SK-N-SH (cell line): ENCODE results near the gene MATN4. TPM values are rescaled to one million over a fixed set of nuclear protein-coding genes. Genes with fewer than 3 reads are reported as not detected.

Source experiments
- CTCF ChIA-PET: fragments of 300-600, 350-600 bp; formaldehyde crosslinking; extraction: SDS; loops from one replicate; lab custom pipeline; 2021; lab: Yijun Ruan, JAX
- POLR2A ChIA-PET: fragments of 350-600 bp; sonication (Branson Sonifier 250); formaldehyde crosslinking; extraction: SDS; loops from one replicate; lab custom pipeline; 2020; ENCODE audit warnings: antibody characterized with exemption, inconsistent platforms; lab: Yijun Ruan, JAX
- DNase-seq: peaks from one replicate; pipeline ENCODE4 v3.0.0; 2012
- H2AFZ ChIP-seq: fragments of 200-600 bp; sonication (generic); 2 replicates; pipeline ENCODE4 v1.8.1; 2016; ENCODE audit warnings: antibody characterized with exemption, mild to moderate bottlenecking, low read depth
- H3F3A ChIP-seq: fragments of 200-600 bp; sonication (generic); replicated peaks from 2 replicates; pipeline ENCODE3; 2016; ENCODE audit warnings: antibody characterized with exemption, mild to moderate bottlenecking; ENCODE audit not compliant: insufficient read depth
- H3K27ac ChIP-seq, 2 experiments: fragments of 200-500 bp in 1 of 2; fragments of 200-600 bp in 1 of 2; sonication (Bioruptor generic) in 1 of 2; sonication (generic), shearing (Covaris generic) in 1 of 2; 2 replicates each; pipeline versions ENCODE4 v1.5.1 to v1.6.1; 2014 to 2016; ENCODE audit warnings: low read depth in 2 of 2, inconsistent platforms in 1 of 2, low read length in 1 of 2, mild to moderate bottlenecking in 1 of 2, mixed read lengths in 1 of 2
- H3K27me3 ChIP-seq: fragments of 200-600 bp; sonication (generic), shearing (Covaris generic); 2 replicates; pipeline ENCODE4 v1.6.1; 2016; ENCODE audit warnings: mixed run types; ENCODE audit not compliant: insufficient read depth
- H3K36me3 ChIP-seq, 2 experiments: fragments of 200-500 bp in 1 of 2; fragments of 200-600 bp in 1 of 2; sonication (Bioruptor generic) in 1 of 2; sonication (generic) in 1 of 2; replicated peaks in 1 of 2; 2 replicates each; pipeline versions ENCODE3 to v1.5.1; 2014 to 2016; ENCODE audit warnings: low read length in 1 of 2, mild to moderate bottlenecking in 1 of 2; ENCODE audit not compliant: insufficient read depth in 2 of 2, control insufficient read depth in 1 of 2
- H3K4me1 ChIP-seq, 2 experiments: fragments of 200-500 bp in 1 of 2; fragments of 200-600 bp in 1 of 2; sonication (Bioruptor generic) in 1 of 2; sonication (generic), shearing (Covaris generic) in 1 of 2; 2 replicates each; pipeline versions ENCODE4 v1.5.1 to v1.6.1; 2014 to 2016; ENCODE audit warnings: low read depth in 1 of 2, low read length in 1 of 2, mixed run types in 1 of 2; ENCODE audit not compliant: insufficient read depth in 2 of 2, control insufficient read depth in 1 of 2
- H3K4me2 ChIP-seq: fragments of 200-600 bp; sonication (generic), shearing (Covaris generic); 2 replicates; pipeline ENCODE4 v1.6.1; 2017; ENCODE audit warnings: mixed run types
- H3K4me3 ChIP-seq, 2 experiments: fragments of 200-500 bp in 1 of 2; fragments of 200-600 bp in 1 of 2; sonication (Bioruptor generic) in 1 of 2; sonication (generic), shearing (Covaris generic) in 1 of 2; 2 replicates each; pipeline versions ENCODE4 v1.5.1 to v1.8.1; 2014 to 2016; ENCODE audit warnings: low read depth in 2 of 2, inconsistent platforms in 1 of 2, low read length in 1 of 2, mild to moderate bottlenecking in 1 of 2, mixed read lengths in 1 of 2, moderate library complexity in 1 of 2
- H3K79me2 ChIP-seq: fragments of 200-600 bp; sonication (generic); 2 replicates; pipeline ENCODE4 v1.8.1; 2017; ENCODE audit warnings: mild to moderate bottlenecking; ENCODE audit not compliant: insufficient read depth
- H3K9ac ChIP-seq: fragments of 200-600 bp; sonication (generic); 2 replicates; pipeline ENCODE4 v1.6.1; 2017; ENCODE audit warnings: mixed run types
- H3K9me2 ChIP-seq: fragments of 200-600 bp; sonication (generic); 2 replicates; pipeline ENCODE4 v1.6.1; 2017; ENCODE audit warnings: mixed run types
- H3K9me3 ChIP-seq: fragments of 200-600 bp; sonication (generic); 2 replicates; pipeline ENCODE4 v1.6.1; 2017; ENCODE audit warnings: mixed run types, mild to moderate bottlenecking, moderate library complexity
- H4K20me1 ChIP-seq: fragments of 200-600 bp; sonication (generic); 2 replicates; pipeline ENCODE4 v1.6.1; 2017; ENCODE audit warnings: mild to moderate bottlenecking, mixed run types; ENCODE audit not compliant: insufficient read depth
- CHD2 ChIP-seq: fragments of 150-350 bp; IDR thresholded peaks from 2 replicates; pipeline ENCODE4 v1.6.1; 2018; ENCODE audit warnings: low read length; ENCODE audit not compliant: partially characterized antibody
- CTCF ChIP-seq: fragments of 200-600 bp; sonication (generic); IDR thresholded peaks from 2 replicates; pipeline ENCODE4 v1.6.1; 2017; ENCODE audit warnings: antibody characterized with exemption, mild to moderate bottlenecking, moderate library complexity
- EP300 ChIP-seq, 2 experiments: IDR thresholded peaks; 2 replicates each; pipeline versions ENCODE4 v1.4.0 to v1.6.1; 2012; ENCODE audit warnings: borderline replicate concordance in 1 of 2, low read depth in 1 of 2, low read length in 1 of 2
- FOXM1 ChIP-seq: IDR thresholded peaks from 2 replicates; pipeline ENCODE4 v1.4.0; 2012; ENCODE audit warnings: low read depth, mild to moderate bottlenecking
- IRF3 ChIP-seq: fragments of 150-350 bp; IDR thresholded peaks from 2 replicates; pipeline ENCODE4 v1.6.1; 2016; ENCODE audit warnings: mild to moderate bottlenecking, low read depth, low read length
- MAX ChIP-seq: IDR thresholded peaks from 2 replicates; pipeline ENCODE4 v1.4.0; 2012; ENCODE audit warnings: low read depth
- PBX3 ChIP-seq: IDR thresholded peaks from 2 replicates; pipeline ENCODE4; 2012
- POLR2AphosphoS5 ChIP-seq: IDR thresholded peaks from 2 replicates; pipeline ENCODE4 v1.6.1; 2012; ENCODE audit warnings: low read depth, low read length
- RAD21 ChIP-seq: IDR thresholded peaks from 2 replicates; pipeline ENCODE4 v1.6.1; 2012; ENCODE audit warnings: mild to moderate bottlenecking, low read length
- RXRA ChIP-seq: IDR thresholded peaks from 2 replicates; pipeline ENCODE4 v1.4.0; 2012; ENCODE audit warnings: low read depth, mild to moderate bottlenecking, borderline replicate concordance
- TCF12 ChIP-seq: IDR thresholded peaks from 2 replicates; pipeline ENCODE4 v1.4.0; 2012
- YY1 ChIP-seq: IDR thresholded peaks from 2 replicates; pipeline ENCODE4 v1.4.0; 2012; ENCODE audit warnings: low read depth, mild to moderate bottlenecking
- WGBS: methylation state at CpG from one replicate; pipeline ENCODE4 v1.1.6; 2017; ENCODE audit warnings: low lambda C conversion rate; 5-methylcytosine and 5-hydroxymethylcytosine counted together
- polyA plus RNA-seq, 3 experiments: library from polyadenylated mRNA; depleted of rRNA; stranded (reverse); fragments of >200 nt; gene quantifications; 2 replicates each; pipeline ENCODE4 v1.2.3, GENCODE V29; 2012

Gene MATN4
- polyA plus RNA-seq, 1 of the 3 experiments (the other 2 are of a cell fraction), result 0.16 TPM

GRCh38 chr20:45300961-45301360 is 7.1 kb downstream of the MATN4 start:
- H3K4me3 ChIP-seq, result no peak overlapping the region
- no peak overlapping the region for H3K27ac ChIP-seq
- H3K4me2 ChIP-seq, result no peak overlapping the region
- no peaks in the 10 kb centered on the region for H3K9me3 ChIP-seq
- H4K20me1 ChIP-seq, result no peaks in the 10 kb centered on the region
- no peak overlapping the region for H2AFZ ChIP-seq
- POLR2A ChIA-PET, result interaction anchor here (0.6 kb wide), 1 partner anchor 55 kb away, joined by 3 read pairs; no protein-coding TSS in a partner anchor
- no peaks in the 10 kb centered on the region; a peak in 2 of 4 replicates for H3K4me1 ChIP-seq
- CTCF ChIA-PET, result interaction anchor here (0.6 to 8.1 kb wide), 11 partner anchors 8 to 471 kb away, joined by 3 to 100 read pairs (median 5); no protein-coding TSS in a partner anchor
- H3K36me3 ChIP-seq, result no peaks in the 10 kb centered on the region
- no peaks in the 10 kb centered on the region for H3K9me2 ChIP-seq
- peak; percentile 79 for DNase-seq
- WGBS, result 0% methylated on average over 2 of the region's 4 CpGs
- no peak overlapping the region for H3K9ac ChIP-seq
- H3F3A ChIP-seq, result no peaks in the 10 kb centered on the region
- TF ChIP-seq EP300 (IDR thresholded peaks at IDR 0.05; ENCODE audit: borderline replicate concordance in 1 of 2, low read depth in 1 of 2, low read length in 1 of 2), result no peak
- TF ChIP-seq CTCF, result peak; percentile 52
- H3K79me2 ChIP-seq, result no peaks in the 10 kb centered on the region
- no peaks in the 10 kb centered on the region; the same call in 1 of the 2 replicates for H3K27me3 ChIP-seq

GRCh38 chr20:45299786-45300185 is 8.3 kb downstream of the MATN4 start:
- no peak for TF ChIP-seq MAX
- no peak overlapping the region for H3K9ac ChIP-seq
- H3K27ac ChIP-seq, result no peak overlapping the region
- WGBS, result 78% methylated on average over 6 of the region's 6 CpGs
- no peak overlapping the region for H2AFZ ChIP-seq
- H3K4me3 ChIP-seq, result no peak overlapping the region
- H3K27me3 ChIP-seq, result no peaks in the 10 kb centered on the region
- H3K36me3 ChIP-seq, result no peaks in the 10 kb centered on the region
- CTCF ChIA-PET, result interaction anchor here (1.8 to 8.1 kb wide), 2 partner anchors 7 to 18 kb away, joined by 7 to 100 read pairs; no protein-coding TSS in a partner anchor
- H3K9me3 ChIP-seq, result no peaks in the 10 kb centered on the region
- no peaks in the 10 kb centered on the region for H3K79me2 ChIP-seq
- no peaks in the 10 kb centered on the region; a peak in 2 of 4 replicates for H3K4me1 ChIP-seq
- H3K9me2 ChIP-seq, result no peaks in the 10 kb centered on the region
- no peaks in the 10 kb centered on the region for H3F3A ChIP-seq
- no peak for DNase-seq
- H4K20me1 ChIP-seq, result no peaks in the 10 kb centered on the region
- POLR2A ChIA-PET, result no interaction called here
- H3K4me2 ChIP-seq, result no peak overlapping the region

- H3K4me2 ChIP-seq, result no peak overlapping the region
- H3K9ac ChIP-seq, result no peak overlapping the region
- no peak overlapping the region for H3K27ac ChIP-seq
- no peaks in the 10 kb centered on the region for H3K9me3 ChIP-seq
- no peaks in the 10 kb centered on the region for H3K27me3 ChIP-seq
- H3K79me2 ChIP-seq, result no peaks in the 10 kb centered on the region
- no peak for DNase-seq
- no peaks in the 10 kb centered on the region for H4K20me1 ChIP-seq
- no peak overlapping the region for H3K4me3 ChIP-seq
- no peak overlapping the region for H2AFZ ChIP-seq
- H3K36me3 ChIP-seq, result no peaks in the 10 kb centered on the region
- ChIA-PET CTCF (interaction anchor here (1.1 to 1.8 kb wide), 5 partner anchors 9 to 473 kb away, joined by 3 to 7 read pairs (median 4); no protein-coding TSS in a partner anchor), POLR2A (no interaction called here)
- H3F3A ChIP-seq, result no peaks in the 10 kb centered on the region
- no peaks in the 10 kb centered on the region for H3K9me2 ChIP-seq
- WGBS, result 78% methylated on average over 44 of the region's 52 CpGs
- peaks cover 0 to 3% of the 10 kb centered on the region in 2 experiments; a peak in 2 of 4 replicates for H3K4me1 ChIP-seq
- TF ChIP-seq RXRA, result no peak
- TF ChIP-seq IRF3, result no peak
- TF ChIP-seq PBX3, result no peak
- TF ChIP-seq FOXM1, result no peak
- no peak for TF ChIP-seq RAD21
- TF ChIP-seq EP300 (IDR thresholded peaks at IDR 0.05; ENCODE audit: borderline replicate concordance in 1 of 2, low read depth in 1 of 2, low read length in 1 of 2), result no peak
- TF ChIP-seq CHD2, result no peak
- TF ChIP-seq YY1, result no peak
- no peak for TF ChIP-seq TCF12
- no peak for TF ChIP-seq POLR2AphosphoS5
- no peak for TF ChIP-seq CTCF
These were observed 10.2 kb downstream of the MATN4 start for GRCh38 chr20:45297786-45298497.
